Cardiac muscle cell (in vitro differentiated cells and primary cell): ENCODE results near the gene LRP1B. TPM values are rescaled to one million over a fixed set of nuclear protein-coding genes. Genes with fewer than 3 reads are reported as not detected.

Source experiments
- DNase-seq, 2 donors: peaks; one replicate each; pipeline versions ENCODE4 v3.0.0 to v3.0.0-alpha.2; 2010 to 2017; ENCODE audit warnings: low read depth in 1 of 2, low spot score in 1 of 2
- H3K27ac ChIP-seq: fragments of 200-600 bp; sonication (generic); 2 replicates; pipeline ENCODE4 v1.5.1; 2016
- H3K27me3 ChIP-seq: fragments of 200-600 bp; sonication (generic); 2 replicates; pipeline ENCODE4 v1.6.0; 2016; ENCODE audit warnings: control low read depth
- H3K36me3 ChIP-seq: fragments of 200-600 bp; sonication (generic); 2 replicates; pipeline ENCODE4 v1.5.1; 2016; ENCODE audit warnings: control low read depth
- H3K4me1 ChIP-seq: fragments of 200-600 bp; sonication (generic); 2 replicates; pipeline ENCODE4 v1.8.1; 2017; ENCODE audit warnings: low read depth, mild to moderate bottlenecking, mixed run types
- H3K4me3 ChIP-seq: fragments of 200-600 bp; sonication (generic); 2 replicates; pipeline ENCODE4 v1.5.1; 2016; ENCODE audit warnings: mild to moderate bottlenecking
- H3K9me3 ChIP-seq: fragments of 200-600 bp; sonication (generic); 2 replicates; pipeline ENCODE4 v1.5.1; 2017; ENCODE audit warnings: low read depth, mild to moderate bottlenecking, control low read depth
- polyA plus RNA-seq: library from polyadenylated mRNA; unstranded; fragments of >200 nt; fragmentation: Nextera tagmentation; extraction: Ambion mirVana; gene quantifications from 2 replicates; pipeline ENCODE4 v1.2.1, GENCODE V29; 2016
- total RNA-seq: library from RNA; depleted of rRNA; stranded (reverse); fragments of >200 nt; gene quantifications from 2 replicates; pipeline ENCODE4 v1.2.3, GENCODE V29; 2016
- TF ChIP-seq, protein P1 (sequence below): IDR thresholded peaks from 2 replicates; pipeline ENCODE4 v1.5.1; 2012; ENCODE audit warnings: low read depth, mild to moderate bottlenecking, low read length

LRP1B gene
- total and polyA plus RNA-seq, 2 experiments from 2014 or later = 1.2 to 2.5 TPM

DNA sequence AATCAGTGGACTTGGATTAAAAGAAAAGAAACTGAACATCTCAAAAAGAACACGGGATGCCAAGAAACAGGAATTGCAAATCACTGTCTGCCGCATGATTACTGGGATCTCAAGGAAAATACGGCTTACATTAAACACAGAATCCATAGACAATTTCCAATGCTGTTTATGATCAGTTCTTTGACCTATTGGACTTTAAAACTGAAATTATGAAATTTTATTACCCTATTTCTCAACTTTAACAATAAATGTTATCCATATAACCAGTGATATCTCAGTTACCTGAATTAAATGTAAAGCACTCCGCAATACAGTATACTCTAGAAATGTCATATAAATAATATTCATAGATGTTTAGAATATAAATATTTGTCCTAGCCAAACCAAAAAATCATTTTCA is 1793.8 kb downstream of the LRP1B start:
- TF ChIP-seq, protein P1, sequence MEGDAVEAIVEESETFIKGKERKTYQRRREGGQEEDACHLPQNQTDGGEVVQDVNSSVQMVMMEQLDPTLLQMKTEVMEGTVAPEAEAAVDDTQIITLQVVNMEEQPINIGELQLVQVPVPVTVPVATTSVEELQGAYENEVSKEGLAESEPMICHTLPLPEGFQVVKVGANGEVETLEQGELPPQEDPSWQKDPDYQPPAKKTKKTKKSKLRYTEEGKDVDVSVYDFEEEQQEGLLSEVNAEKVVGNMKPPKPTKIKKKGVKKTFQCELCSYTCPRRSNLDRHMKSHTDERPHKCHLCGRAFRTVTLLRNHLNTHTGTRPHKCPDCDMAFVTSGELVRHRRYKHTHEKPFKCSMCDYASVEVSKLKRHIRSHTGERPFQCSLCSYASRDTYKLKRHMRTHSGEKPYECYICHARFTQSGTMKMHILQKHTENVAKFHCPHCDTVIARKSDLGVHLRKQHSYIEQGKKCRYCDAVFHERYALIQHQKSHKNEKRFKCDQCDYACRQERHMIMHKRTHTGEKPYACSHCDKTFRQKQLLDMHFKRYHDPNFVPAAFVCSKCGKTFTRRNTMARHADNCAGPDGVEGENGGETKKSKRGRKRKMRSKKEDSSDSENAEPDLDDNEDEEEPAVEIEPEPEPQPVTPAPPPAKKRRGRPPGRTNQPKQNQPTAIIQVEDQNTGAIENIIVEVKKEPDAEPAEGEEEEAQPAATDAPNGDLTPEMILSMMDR = no peak

DNA sequence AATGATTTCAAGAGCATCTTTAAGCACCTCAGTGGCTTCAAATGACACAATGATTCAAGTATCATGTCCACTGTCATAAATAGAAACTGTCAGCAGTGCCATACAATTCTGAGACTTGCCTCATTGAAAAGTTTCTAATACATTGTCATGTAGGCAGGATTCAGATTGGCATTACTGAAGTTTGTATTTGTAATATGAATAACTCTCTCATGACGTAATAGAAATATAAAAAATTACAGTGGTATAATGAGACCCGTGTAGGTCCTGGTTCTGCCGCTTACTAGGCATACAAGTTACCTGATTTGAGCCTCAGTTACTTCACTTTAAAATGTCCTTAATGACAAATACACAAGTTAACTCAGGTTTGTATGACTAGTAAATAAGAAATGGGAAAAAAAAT is 1814.5 kb downstream of the LRP1B start:
- TF ChIP-seq, protein P1 = no peak
- H3K27ac ChIP-seq = no peak overlapping the region
- H3K36me3 ChIP-seq = no peaks in the 10 kb centered on the region
- H3K4me1 ChIP-seq = no peaks in the 10 kb centered on the region
- H3K27me3 ChIP-seq = no peaks in the 10 kb centered on the region
- DNase-seq = no peak
- H3K9me3 ChIP-seq = no peaks in the 10 kb centered on the region
- no peak overlapping the region for H3K4me3 ChIP-seq

More for the DNA sequence above, 1793.8 kb downstream of the LRP1B start:
- no peak for DNase-seq
- no peaks in the 10 kb centered on the region for H3K27me3 ChIP-seq
- H3K36me3 ChIP-seq = no peaks in the 10 kb centered on the region
- H3K27ac ChIP-seq = no peak overlapping the region
- H3K4me1 ChIP-seq = no peaks in the 10 kb centered on the region
- no peak overlapping the region for H3K4me3 ChIP-seq
- no peaks in the 10 kb centered on the region for H3K9me3 ChIP-seq

DNA sequence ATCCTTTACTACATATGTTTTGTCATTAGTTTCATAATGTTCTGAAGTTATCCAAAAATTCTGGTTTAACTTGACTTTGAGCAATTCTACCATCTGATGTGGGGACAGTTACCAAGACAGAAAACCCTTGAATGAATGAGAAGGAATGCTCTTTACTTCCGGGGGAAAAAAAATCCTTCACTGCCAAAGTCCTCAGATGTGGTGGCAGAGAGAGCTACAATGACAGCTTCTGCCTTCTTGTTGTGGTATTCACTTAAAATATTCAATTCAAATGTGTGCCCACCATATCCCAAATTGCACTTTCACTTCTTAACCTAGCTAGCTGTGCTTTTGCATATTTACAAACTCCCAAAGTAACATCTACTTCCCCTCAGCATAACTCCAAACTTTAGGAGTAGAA is 1818.9 kb downstream of the LRP1B start:
- Histone ChIP-seq H3K27ac (no peak overlapping the region), H3K4me1 (no peaks in the 10 kb centered on the region), H3K27me3 (no peaks in the 10 kb centered on the region), H3K4me3 (no peak overlapping the region), H3K36me3 (no peaks in the 10 kb centered on the region), H3K9me3 (no peaks in the 10 kb centered on the region)
- TF ChIP-seq, protein P1 = no peak
- DNase-seq = no peak

DNA sequence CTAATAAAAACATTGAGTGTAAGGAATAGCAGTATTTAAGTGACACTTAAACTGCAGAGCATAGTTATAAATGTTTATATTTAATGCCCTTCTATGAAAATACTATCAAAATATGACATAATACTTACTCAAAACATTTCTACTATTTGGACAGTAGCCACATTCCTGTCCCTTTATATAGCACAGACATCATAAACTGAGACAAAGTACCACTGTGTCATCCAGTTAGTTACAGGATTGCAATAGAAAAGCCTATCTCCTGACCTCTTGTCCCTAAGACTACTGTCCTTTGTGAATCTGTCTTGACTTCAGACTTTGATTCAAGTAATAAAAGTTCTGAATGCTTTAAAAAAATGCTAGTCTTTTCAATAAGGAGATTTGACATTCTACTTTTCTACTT is 1822.1 kb downstream of the LRP1B start:
- TF ChIP-seq, protein P1 = no peak
- no peak for DNase-seq
- Histone ChIP-seq H3K27me3 (no peaks in the 10 kb centered on the region), H3K4me1 (no peaks in the 10 kb centered on the region), H3K9me3 (no peaks in the 10 kb centered on the region), H3K27ac (no peak overlapping the region), H3K4me3 (no peak overlapping the region), H3K36me3 (no peaks in the 10 kb centered on the region)

DNA sequence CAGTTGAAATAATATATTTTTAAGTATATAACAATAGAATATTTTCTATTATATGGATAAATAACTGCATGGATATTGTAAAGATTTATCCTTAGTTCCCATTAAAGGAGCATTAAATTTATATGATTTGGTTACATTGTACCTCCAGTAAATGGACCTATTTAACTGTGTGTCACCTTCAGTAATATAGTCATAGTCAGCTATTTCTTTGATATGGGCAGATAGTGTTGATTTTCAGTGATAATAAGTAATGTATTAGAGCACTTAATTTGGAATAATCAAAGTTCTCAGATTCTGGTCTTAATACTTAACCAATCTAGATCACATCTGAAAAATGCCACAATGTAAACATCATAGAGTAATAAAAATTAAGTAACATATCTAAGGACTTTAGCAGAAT is 1823.3 kb downstream of the LRP1B start:
- Histone ChIP-seq H3K27me3 (no peaks in the 10 kb centered on the region), H3K9me3 (no peaks in the 10 kb centered on the region), H3K27ac (no peak overlapping the region), H3K4me1 (no peaks in the 10 kb centered on the region), H3K4me3 (no peak overlapping the region), H3K36me3 (no peaks in the 10 kb centered on the region)
- no peak for DNase-seq
- TF ChIP-seq, protein P1 = no peak

DNA sequence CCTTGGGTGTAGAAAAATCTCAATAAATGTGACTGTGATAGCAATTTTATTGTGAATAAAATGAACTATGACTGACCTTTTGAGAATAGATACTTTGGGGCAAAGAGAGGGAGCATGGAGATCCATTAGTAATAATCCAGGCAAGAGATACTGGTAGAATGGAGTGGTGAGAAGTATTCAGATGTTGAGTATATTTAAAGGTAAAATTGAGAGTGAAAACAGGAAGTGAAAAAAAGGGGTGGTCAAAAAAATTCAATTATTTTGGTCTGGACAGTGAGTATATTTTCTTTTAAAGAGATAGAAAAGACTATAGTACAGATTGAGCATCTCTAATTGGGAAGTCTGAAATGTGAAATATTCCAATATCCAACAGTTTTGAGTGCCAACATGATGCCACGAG is 1835.0 kb downstream of the LRP1B start:
- TF ChIP-seq, protein P1 = no peak
- Histone ChIP-seq H3K4me3 (no peak overlapping the region), H3K9me3 (no peaks in the 10 kb centered on the region), H3K27ac (no peak overlapping the region), H3K36me3 (no peaks in the 10 kb centered on the region), H3K4me1 (no peaks in the 10 kb centered on the region), H3K27me3 (no peaks in the 10 kb centered on the region)
- DNase-seq = no peak
